Measurements from ENCODE around the gene RPS15.

Gene RPS15

GRCh38 chr19:1486720-1487575 is 48.8 kb downstream of the RPS15 start:
- no peak overlapping the region for H3K4me2 ChIP-seq (ENCODE audit: low read length)
- TF ChIP-seq EZH2phosphoT487 (IDR thresholded peaks at IDR 0.05; ENCODE audit: borderline replicate concordance, low read length) = no peak
- TF ChIP-seq, protein P1, sequence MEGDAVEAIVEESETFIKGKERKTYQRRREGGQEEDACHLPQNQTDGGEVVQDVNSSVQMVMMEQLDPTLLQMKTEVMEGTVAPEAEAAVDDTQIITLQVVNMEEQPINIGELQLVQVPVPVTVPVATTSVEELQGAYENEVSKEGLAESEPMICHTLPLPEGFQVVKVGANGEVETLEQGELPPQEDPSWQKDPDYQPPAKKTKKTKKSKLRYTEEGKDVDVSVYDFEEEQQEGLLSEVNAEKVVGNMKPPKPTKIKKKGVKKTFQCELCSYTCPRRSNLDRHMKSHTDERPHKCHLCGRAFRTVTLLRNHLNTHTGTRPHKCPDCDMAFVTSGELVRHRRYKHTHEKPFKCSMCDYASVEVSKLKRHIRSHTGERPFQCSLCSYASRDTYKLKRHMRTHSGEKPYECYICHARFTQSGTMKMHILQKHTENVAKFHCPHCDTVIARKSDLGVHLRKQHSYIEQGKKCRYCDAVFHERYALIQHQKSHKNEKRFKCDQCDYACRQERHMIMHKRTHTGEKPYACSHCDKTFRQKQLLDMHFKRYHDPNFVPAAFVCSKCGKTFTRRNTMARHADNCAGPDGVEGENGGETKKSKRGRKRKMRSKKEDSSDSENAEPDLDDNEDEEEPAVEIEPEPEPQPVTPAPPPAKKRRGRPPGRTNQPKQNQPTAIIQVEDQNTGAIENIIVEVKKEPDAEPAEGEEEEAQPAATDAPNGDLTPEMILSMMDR (IDR thresholded peaks at IDR 0.05; ENCODE audit: low read depth, low read length, poor library complexity, severe bottlenecking) = no peak
- H3K36me3 ChIP-seq (ENCODE audit: control insufficient read depth, low read length) = no peaks in the 10 kb centered on the region
- no peaks in the 10 kb centered on the region for H3K27me3 ChIP-seq (ENCODE audit: control insufficient read depth, low read length)
- 0 out of 2 replicates have a peak, but pooled peaks cover 3% of the 10 kb centered on the region for H4K20me1 ChIP-seq (ENCODE audit: control insufficient read depth, insufficient read depth, low read depth, low read length)
- H3K4me1 ChIP-seq (ENCODE audit: control insufficient read depth, low read length) = peaks cover 15% of the 10 kb centered on the region
- H3F3A ChIP-seq (ENCODE audit: control insufficient read depth, insufficient read depth) = no peaks in the 10 kb centered on the region
- no peak overlapping the region for H3K27ac ChIP-seq (ENCODE audit: low read depth, low read length)
- H3K79me2 ChIP-seq (ENCODE audit: control insufficient read depth, low read length) = no peaks in the 10 kb centered on the region
- H3K4me3 ChIP-seq (ENCODE audit: low read length) = no peak overlapping the region
- no peaks in the 10 kb centered on the region for H3K9me3 ChIP-seq (ENCODE audit: control insufficient read depth, insufficient read depth, low read length)
- no peaks in the 10 kb centered on the region for H3K9me2 ChIP-seq (replicated peaks; ENCODE audit: control insufficient read depth, low read length)

DNA sequence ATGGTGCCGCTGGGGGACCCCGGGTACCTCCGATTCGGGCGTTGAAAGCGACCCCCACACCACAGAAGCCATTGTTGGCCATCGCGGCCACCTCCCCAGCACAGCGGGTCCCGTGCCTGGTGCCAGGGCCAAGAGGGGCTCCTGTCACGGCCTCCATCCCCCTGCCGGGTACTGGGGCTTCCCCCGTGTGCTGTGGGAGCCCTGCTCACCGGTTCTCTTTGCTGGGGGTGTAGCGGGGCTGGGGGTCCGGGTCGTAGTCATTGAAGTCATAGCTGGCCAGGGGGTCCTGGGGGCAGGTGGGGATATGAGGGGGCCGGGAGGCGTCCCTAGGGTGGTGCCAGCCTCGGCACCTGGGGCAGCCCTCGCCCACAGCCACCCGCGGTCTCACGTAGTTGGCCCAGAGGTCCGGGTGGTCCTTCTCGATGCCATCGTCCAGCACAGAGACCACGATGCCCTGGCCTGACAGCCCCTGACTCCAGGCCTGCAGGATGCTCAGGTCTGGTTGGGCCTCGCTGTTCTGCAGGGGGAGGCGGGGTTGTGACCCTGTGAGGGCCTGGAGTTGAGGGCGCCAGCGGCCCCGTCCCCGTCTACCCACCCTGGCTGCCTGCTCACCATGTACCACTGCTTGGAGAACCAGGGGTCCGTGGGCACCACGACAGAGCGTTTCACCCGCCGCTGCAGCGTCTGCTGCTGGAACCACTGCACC is 49.5 kb downstream of the RPS15 start:
- Histone ChIP-seq H3K4me3 (ENCODE audit: low read length) (no peak overlapping the region), H3K27ac (ENCODE audit: low read depth, low read length) (no peak overlapping the region), H3K9me3 (ENCODE audit: control insufficient read depth, insufficient read depth, low read length) (no peaks in the 10 kb centered on the region), H3K36me3 (ENCODE audit: control insufficient read depth, low read length) (no peaks in the 10 kb centered on the region), H3K9me2 (replicated peaks; ENCODE audit: control insufficient read depth, low read length) (no peaks in the 10 kb centered on the region), H3K27me3 (ENCODE audit: control insufficient read depth, low read length) (no peaks in the 10 kb centered on the region), H4K20me1 (ENCODE audit: control insufficient read depth, insufficient read depth, low read depth, low read length) (0 out of 2 replicates have a peak, but pooled peaks cover 3% of the 10 kb centered on the region), H3K4me1 (ENCODE audit: control insufficient read depth, low read length) (peaks cover 15% of the 10 kb centered on the region), H3F3A (ENCODE audit: control insufficient read depth, insufficient read depth) (no peaks in the 10 kb centered on the region), H3K4me2 (ENCODE audit: low read length) (no peak overlapping the region), H3K79me2 (ENCODE audit: control insufficient read depth, low read length) (no peaks in the 10 kb centered on the region)
- no peak for TF ChIP-seq EZH2phosphoT487 (IDR thresholded peaks at IDR 0.05; ENCODE audit: borderline replicate concordance, low read length)
- TF ChIP-seq, protein P1 (IDR thresholded peaks at IDR 0.05; ENCODE audit: low read depth, low read length, poor library complexity, severe bottlenecking) = no peak

- Histone ChIP-seq H3K9me2 (replicated peaks; ENCODE audit: control insufficient read depth, low read length) (no peaks in the 10 kb centered on the region), H3K4me1 (ENCODE audit: control insufficient read depth, low read length) (peaks cover 15% of the 10 kb centered on the region), H3K9me3 (ENCODE audit: control insufficient read depth, insufficient read depth, low read length) (no peaks in the 10 kb centered on the region), H3K4me2 (ENCODE audit: low read length) (no peak overlapping the region), H3F3A (ENCODE audit: control insufficient read depth, insufficient read depth) (no peaks in the 10 kb centered on the region), H3K79me2 (ENCODE audit: control insufficient read depth, low read length) (no peaks in the 10 kb centered on the region), H3K36me3 (ENCODE audit: control insufficient read depth, low read length) (no peaks in the 10 kb centered on the region), H3K27ac (ENCODE audit: low read depth, low read length) (no peak overlapping the region), H3K27me3 (ENCODE audit: control insufficient read depth, low read length) (no peaks in the 10 kb centered on the region), H4K20me1 (ENCODE audit: control insufficient read depth, insufficient read depth, low read depth, low read length) (0 out of 2 replicates have a peak, but pooled peaks cover 3% of the 10 kb centered on the region), H3K4me3 (ENCODE audit: low read length) (no peak overlapping the region)
- TF ChIP-seq EZH2phosphoT487 (IDR thresholded peaks at IDR 0.05; ENCODE audit: borderline replicate concordance, low read length) = no peak
- TF ChIP-seq, protein P1 (IDR thresholded peaks at IDR 0.05; ENCODE audit: low read depth, low read length, poor library complexity, severe bottlenecking) = no peak
These were observed 50.0 kb downstream of the RPS15 start for GRCh38 chr19:1488282-1488601.

Data from DOHH2 (cell line).